Heart left ventricle (tissue), 16 donors: ENCODE results near the gene MSI2. TPM values are rescaled to one million over a fixed set of nuclear protein-coding genes. Genes with fewer than 3 reads are reported as not detected.

Source experiments
- ATAC-seq, 4 donors: fragments of 200-7000 bp; cut with Tn5 transposase; one replicate each; pipeline ENCODE4 v1.9.1; 2020 to 2022; ENCODE audit warnings: moderate library complexity in 4 of 4, mild to moderate bottlenecking in 3 of 4, moderate number of reproducible peaks in 1 of 4
- DNase-seq, 5 donors: peaks; one replicate each; pipeline ENCODE4 v3.0.0-alpha.2; 2020
- H3K27ac ChIP-seq, 12 donors: fragments of 200-600 bp; sonication (generic) in 4 of 12; one replicate each; pipeline versions ENCODE4 v1.5.0 to v1.8.0; 2016 to 2022; ENCODE audit warnings: mild to moderate bottlenecking in 2 of 12
- H3K27me3 ChIP-seq, 9 donors: fragments of 200-600 bp; sonication (generic) in 2 of 9; one replicate each; pipeline versions ENCODE4 v1.5.1 to v1.8.0; 2016 to 2022; ENCODE audit warnings: mild to moderate bottlenecking in 3 of 9
- H3K36me3 ChIP-seq, 9 donors: fragments of 200-600 bp; sonication (generic) in 2 of 9; one replicate each; pipeline versions ENCODE4 v1.5.0 to v1.8.0; 2018 to 2022; ENCODE audit warnings: mild to moderate bottlenecking in 2 of 9
- H3K4me1 ChIP-seq, 12 donors: fragments of 200-600 bp; sonication (generic) in 4 of 12; one replicate each; pipeline versions ENCODE4 v1.5.0 to v1.8.0; 2016 to 2022; ENCODE audit warnings: mild to moderate bottlenecking in 3 of 12
- H3K4me3 ChIP-seq, 12 donors: fragments of 200-600 bp; sonication (generic) in 4 of 12; one replicate each; pipeline versions ENCODE4 v1.5.0 to v1.8.0; 2017 to 2022; ENCODE audit warnings: mild to moderate bottlenecking in 9 of 12, moderate library complexity in 4 of 12
- H3K9me3 ChIP-seq, 12 donors: fragments of 200-600 bp; sonication (generic) in 4 of 12; one replicate each; pipeline versions ENCODE4 v1.5.0 to v1.8.0; 2016 to 2022; ENCODE audit warnings: mild to moderate bottlenecking in 1 of 12
- CTCF ChIP-seq, 12 donors: fragments of 200-600 bp; sonication (generic) in 4 of 12; IDR thresholded peaks; one replicate each; pipeline versions ENCODE4 v1.5.0 to v1.8.0; 2018 to 2022; ENCODE audit warnings: antibody characterized with exemption in 12 of 12, mild to moderate bottlenecking in 5 of 12
- POLR2A ChIP-seq, 2 donors: fragments of 450-650 bp; IDR thresholded peaks; one replicate each; pipeline ENCODE4 v1.6.1; 2017; ENCODE audit warnings: antibody characterized with exemption in 2 of 2, mild to moderate bottlenecking in 2 of 2, moderate library complexity in 2 of 2
- WGBS, 4 donors: extraction: QIAGEN DNeasy Blood & Tissue Kit in 2 of 4; methylation state at CpG; one replicate each; pipeline versions ENCODE4 v1.1.5 to v1.1.7; 2013 to 2018; 5-methylcytosine and 5-hydroxymethylcytosine counted together
- intact Hi-C, 10 donors: fragments of 100-400 bp; cut with DNase I; formaldehyde crosslinking; loops; one replicate each; pipeline versions ENCODE4 v1.11.1 to v1.14.2; 2022
- polyA plus RNA-seq, 2 donors: library from polyadenylated mRNA; stranded (reverse); fragments of 200-250 nt; gene quantifications; one replicate each; pipeline ENCODE4 v1.2.3, GENCODE V29; 2013
- total RNA-seq, 9 donors: library from RNA; depleted of rRNA in 2 of 9; stranded (reverse); fragments of >200 nt in 2 of 9; fragmentation: NEBNext Ultra II Directional in 3 of 9; extraction: Animal tissue kit (Norgen Biotek cat#: 25700) in 3 of 9; gene quantifications; one replicate each; pipeline versions ENCODE4 v1.1.0 to v1.2.4, GENCODE V29; 2016 to 2023
- donor health status: ischemic (EF 13 %, LVEDD 7.1; RV severe dilation, severe dysfunction).
- donor health status: healthy with polysubstance abuse.
- donor health status: DM: no; HTN: yes; CAD: no.
- donor health status: DM: no; HTN: no; CAD: no.
- donor health status: ischemic (EF 25% LVEDD 6.9; RV normal size, moderate dysfunction).
- donor health status: ischemic (EF 25% LVEDD 5.7; RV mildly dilated, moderate dysfunction).
- donor health status: healthy.
- donor health status: DM: yes; HTN: yes; CAD: no.
- donor health status: ischemic (EF 35%, LVEDD 5.7; RV mildly dilated, moderate dysfunction).
- donor health status: nonischemic (EF 11% LVEDD 7.7; RV severe dilation, severe dysfunction).
- donor health status: DM: yes; HTN: yes; CAD: no.
- donor health status: PGD.
- donor health status: ischemic (EF 29% LVEDD 5.4; RV normal size, mild dysfunction).
- donor health status: nonischemic (EF 23%, LVEDD 6.1; RV moderate dilation, normal function).

Gene MSI2
- total and polyA plus RNA-seq, 11 donors, result 35.9 to 120 (median 104) TPM

GRCh38 chr17:57615836-57616757 is 359.8 kb downstream of the MSI2 start:
- intact Hi-C loops, result no loop called here
- no peak for TF ChIP-seq POLR2A (IDR thresholded peaks at IDR 0.05)
- TF ChIP-seq CTCF (IDR thresholded peaks at IDR 0.05), result no peak
- H3K4me3 ChIP-seq, result no peak overlapping the region
- H3K27ac ChIP-seq, result peak overlapping the region in 2 of 12 donors; percentile 22 to 28
- H3K36me3 ChIP-seq, result peaks cover 0 to 3% (median 0%) of the 10 kb centered on the region in 9 donors
- WGBS, 4 donors, result 78 to 88% (median 82%) methylated on average over 12 to 13 of the region's 13 CpGs
- H3K9me3 ChIP-seq, result peaks cover 0 to 6% (median 0%) of the 10 kb centered on the region in 12 donors
- DNase-seq, result no peak
- peak in 3 of 4 donors; percentile 36 to 56 (median 39) for ATAC-seq
- H3K4me1 ChIP-seq, result peaks cover 0 to 11% (median 3%) of the 10 kb centered on the region in 12 donors
- H3K27me3 ChIP-seq, result no peaks in the 10 kb centered on the region

GRCh38 chr17:57617218-57617617 is 360.9 kb downstream of the MSI2 start:
- Histone ChIP-seq H3K4me1 (peaks cover 0 to 19% (median 5%) of the 10 kb centered on the region in 12 donors), H3K27ac (no peak overlapping the region), H3K4me3 (no peak overlapping the region), H3K9me3 (peaks cover 0 to 6% (median 0%) of the 10 kb centered on the region in 12 donors), H3K36me3 (peaks cover 0 to 3% (median 0%) of the 10 kb centered on the region in 9 donors), H3K27me3 (no peaks in the 10 kb centered on the region)
- DNase-seq, result no peak
- no peak for TF ChIP-seq CTCF (IDR thresholded peaks at IDR 0.05)
- no peak for TF ChIP-seq POLR2A (IDR thresholded peaks at IDR 0.05)
- no peak for ATAC-seq
- intact Hi-C loops, result no loop called here

GRCh38 chr17:57619061-57619937 is 363.0 kb downstream of the MSI2 start:
- no peak overlapping the region for H3K27ac ChIP-seq
- peaks cover 0 to 3% (median 0%) of the 10 kb centered on the region in 9 donors for H3K36me3 ChIP-seq
- no peak overlapping the region for H3K4me3 ChIP-seq
- WGBS, 4 donors, result 90 to 93% (median 93%) methylated on average over 19 of the region's 19 CpGs
- intact Hi-C loops, result no loop called here
- H3K4me1 ChIP-seq, result peaks cover 0 to 40% (median 17%) of the 10 kb centered on the region in 12 donors
- H3K9me3 ChIP-seq, result peaks cover 0 to 6% (median 0%) of the 10 kb centered on the region in 12 donors
- DNase-seq (peak in 1 of 5 donors; percentile 15), ATAC-seq (no peak)
- TF ChIP-seq POLR2A (IDR thresholded peaks at IDR 0.05) (no peak), CTCF (IDR thresholded peaks at IDR 0.05) (no peak)
- no peaks in the 10 kb centered on the region for H3K27me3 ChIP-seq
